ENCODE data around the gene PPP1R1B. TPM values are rescaled to one million over a fixed set of nuclear protein-coding genes. Genes with fewer than 3 reads are reported as not detected.

PPP1R1B gene
- total RNA-seq, 1 experiment from 2014 or later, result not detected

GRCh38 chr17:39641097-39641496, 14.3 kb downstream of the PPP1R1B start:
- no peak for DNase-seq (ENCODE audit: low read depth)
- in situ Hi-C loops (cut with HindIII; ENCODE audit: low pct_unique_long_range_greater_than_20kb, low sequenced_read_pairs), result no loop called here

GRCh38 chr17:39641883-39642282, 15.1 kb downstream of the PPP1R1B start:
- in situ Hi-C loops (cut with HindIII; ENCODE audit: low pct_unique_long_range_greater_than_20kb, low sequenced_read_pairs), result no loop called here
- DNase-seq (ENCODE audit: low read depth), result no peak

GRCh38 chr17:39642291-39643074, 15.7 kb downstream of the PPP1R1B start:
- in situ Hi-C loops (cut with HindIII; ENCODE audit: low pct_unique_long_range_greater_than_20kb, low sequenced_read_pairs), result no loop called here
- no peak for DNase-seq (ENCODE audit: low read depth)

GRCh38 chr17:39643271-39643670, 16.5 kb downstream of the PPP1R1B start:
- peak; percentile 34 for DNase-seq (ENCODE audit: low read depth)
- in situ Hi-C loops (cut with HindIII; ENCODE audit: low pct_unique_long_range_greater_than_20kb, low sequenced_read_pairs), result no loop called here

GRCh38 chr17:39647256-39647655, 20.5 kb downstream of the PPP1R1B start:
- DNase-seq (ENCODE audit: low read depth), result no peak
- in situ Hi-C loops (cut with HindIII; ENCODE audit: low pct_unique_long_range_greater_than_20kb, low sequenced_read_pairs), result no loop called here

- in situ Hi-C loops (cut with HindIII; ENCODE audit: low pct_unique_long_range_greater_than_20kb, low sequenced_read_pairs), result no loop called here
- no peak for DNase-seq (ENCODE audit: low read depth)
Measured at GRCh38 chr17:39648616-39649366, 22.0 kb downstream of the PPP1R1B start.

- in situ Hi-C loops (cut with HindIII; ENCODE audit: low pct_unique_long_range_greater_than_20kb, low sequenced_read_pairs), result no loop called here
- DNase-seq (ENCODE audit: low read depth), result peak; percentile 87
Measured at GRCh38 chr17:39650121-39650579, 23.4 kb downstream of the PPP1R1B start.

- in situ Hi-C loops (cut with HindIII; ENCODE audit: low pct_unique_long_range_greater_than_20kb, low sequenced_read_pairs), result no loop called here
- no peak for DNase-seq (ENCODE audit: low read depth)
Measured at GRCh38 chr17:39651923-39652586, 25.3 kb downstream of the PPP1R1B start.

GRCh38 chr17:39652587-39653315, 26.0 kb downstream of the PPP1R1B start:
- DNase-seq (ENCODE audit: low read depth), result no peak
- in situ Hi-C loops (cut with HindIII; ENCODE audit: low pct_unique_long_range_greater_than_20kb, low sequenced_read_pairs), result no loop called here

GRCh38 chr17:39653316-39653661, 26.5 kb downstream of the PPP1R1B start:
- DNase-seq (ENCODE audit: low read depth), result no peak
- in situ Hi-C loops (cut with HindIII; ENCODE audit: low pct_unique_long_range_greater_than_20kb, low sequenced_read_pairs), result no loop called here

GRCh38 chr17:39653662-39654331, 27.0 kb downstream of the PPP1R1B start:
- in situ Hi-C loops (cut with HindIII; ENCODE audit: low pct_unique_long_range_greater_than_20kb, low sequenced_read_pairs), result no loop called here
- no peak for DNase-seq (ENCODE audit: low read depth)

GRCh38 chr17:39655105-39655504, 28.4 kb downstream of the PPP1R1B start:
- DNase-seq (ENCODE audit: low read depth), result no peak
- in situ Hi-C loops (cut with HindIII; ENCODE audit: low pct_unique_long_range_greater_than_20kb, low sequenced_read_pairs), result no loop called here

GRCh38 chr17:39658346-39658745, 31.6 kb downstream of the PPP1R1B start:
- in situ Hi-C loops (cut with HindIII; ENCODE audit: low pct_unique_long_range_greater_than_20kb, low sequenced_read_pairs), result no loop called here
- no peak for DNase-seq (ENCODE audit: low read depth)

- no peak for DNase-seq (ENCODE audit: low read depth)
- in situ Hi-C loops (cut with HindIII; ENCODE audit: low pct_unique_long_range_greater_than_20kb, low sequenced_read_pairs), result no loop called here
Measured at GRCh38 chr17:39658760-39659159, 32.0 kb downstream of the PPP1R1B start.

- no peak for DNase-seq (ENCODE audit: low read depth)
- in situ Hi-C loops (cut with HindIII; ENCODE audit: low pct_unique_long_range_greater_than_20kb, low sequenced_read_pairs), result no loop called here
Measured at GRCh38 chr17:39659279-39660010, 32.7 kb downstream of the PPP1R1B start.

- in situ Hi-C loops (cut with HindIII; ENCODE audit: low pct_unique_long_range_greater_than_20kb, low sequenced_read_pairs), result no loop called here
- no peak for DNase-seq (ENCODE audit: low read depth)
Measured at GRCh38 chr17:39660011-39660360, 33.2 kb downstream of the PPP1R1B start.

All from Caki2 (cell line).